Measurements from ENCODE around the gene USP9X. TPM values are rescaled to one million over a fixed set of nuclear protein-coding genes. Genes with fewer than 3 reads are reported as not detected.
"Not testable (repeated sequence)": the region's sequence is repeated elsewhere in the genome, so short reads cannot be mapped to it uniquely, and the experiment has no call there.

The USP9X gene
- total and polyA plus RNA-seq, 9 donors, result 33.5 to 60.8 (median 44.1) TPM

DNA sequence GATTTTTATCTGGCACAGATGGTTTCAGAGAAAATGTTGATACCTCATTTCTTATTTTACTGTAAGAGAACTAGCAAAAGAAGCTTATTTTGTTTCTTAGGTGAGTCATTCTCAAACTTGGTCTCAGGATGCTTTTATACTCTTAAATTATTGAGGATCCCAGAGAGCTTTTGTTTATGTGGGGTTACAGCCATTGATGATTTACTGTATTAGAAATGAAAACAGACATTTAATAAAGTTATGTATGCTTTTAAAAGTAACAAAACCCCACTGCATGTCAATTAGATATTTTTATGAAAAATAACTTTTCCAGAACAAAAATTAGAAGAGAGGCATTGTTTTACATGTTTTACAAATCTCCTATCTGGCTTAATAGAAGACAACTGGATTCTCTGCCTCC lies 12.1 kb downstream of the USP9X start:
- Histone ChIP-seq H3K4me1 (ENCODE audit: control insufficient read depth, insufficient read depth, low read length) (no peaks in the 10 kb centered on the region), H3K27ac (ENCODE audit: low read length) (no peak overlapping the region), H3K9me3 (replicated peaks; ENCODE audit: control insufficient read depth, low read depth, low read length) (no peaks in the 10 kb centered on the region), H3K4me3 (ENCODE audit: low read length) (no peak overlapping the region), H3K27me3 (ENCODE audit: control insufficient read depth, insufficient read depth, low read length) (peaks cover 21% of the 10 kb centered on the region), H3K36me3 (ENCODE audit: control insufficient read depth, insufficient read depth, low read length) (peaks cover 2% of the 10 kb centered on the region)
- DNase-seq, result no peak

DNA sequence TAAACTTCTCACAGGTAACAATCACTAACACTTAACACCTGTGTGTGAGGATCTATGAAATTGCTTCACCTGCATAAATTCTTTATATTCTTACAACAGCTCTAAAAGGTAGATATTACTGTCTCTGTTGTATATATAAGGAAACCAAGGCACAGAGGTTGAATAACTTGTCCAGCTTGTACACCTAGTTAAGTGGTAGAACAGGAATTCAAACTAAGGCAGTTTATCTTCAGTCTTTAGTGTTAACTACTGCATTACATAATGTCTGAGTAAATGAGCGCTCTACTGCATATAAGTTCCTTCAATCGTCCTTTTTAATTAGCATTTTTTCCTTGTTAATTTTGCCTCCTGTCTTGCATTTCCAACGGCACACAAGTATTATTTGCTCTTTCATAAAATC lies 15.0 kb downstream of the USP9X start:
- H3K36me3 ChIP-seq (ENCODE audit: control insufficient read depth, insufficient read depth, low read length), result no peaks in the 10 kb centered on the region
- H3K9me3 ChIP-seq (replicated peaks; ENCODE audit: control insufficient read depth, low read depth, low read length), result no peaks in the 10 kb centered on the region
- DNase-seq, result no peak
- WGBS (ENCODE audit: insufficient coverage), result no CpG with 5 or more reads among the region's 3 CpGs
- peaks cover 18% of the 10 kb centered on the region for H3K27me3 ChIP-seq (ENCODE audit: control insufficient read depth, insufficient read depth, low read length)
- no peaks in the 10 kb centered on the region for H3K4me1 ChIP-seq (ENCODE audit: control insufficient read depth, insufficient read depth, low read length)
- no peak overlapping the region for H3K27ac ChIP-seq (ENCODE audit: low read length)
- no peak overlapping the region for H3K4me3 ChIP-seq (ENCODE audit: low read length)

DNA sequence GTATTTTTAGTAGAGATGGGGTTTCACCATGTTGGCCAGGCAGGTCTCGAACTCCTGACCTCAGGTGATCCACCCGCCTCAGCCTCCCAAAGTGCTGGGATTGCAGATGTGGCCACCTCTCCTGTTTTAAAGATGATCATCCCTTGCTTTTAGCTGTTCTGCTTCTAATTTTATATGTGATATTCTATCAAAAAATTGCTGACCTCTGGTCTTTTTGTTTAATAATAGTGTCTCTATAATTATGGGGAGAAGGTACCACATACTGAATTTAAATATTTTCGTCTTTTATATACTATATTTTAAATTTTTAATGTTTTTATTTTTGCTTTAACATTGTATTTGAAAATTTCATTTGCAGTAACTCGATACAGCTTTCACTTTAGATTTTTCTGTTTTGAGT lies 15.6 kb downstream of the USP9X start:
- WGBS (ENCODE audit: insufficient coverage), result no CpG with 5 or more reads among the region's 4 CpGs

DNA sequence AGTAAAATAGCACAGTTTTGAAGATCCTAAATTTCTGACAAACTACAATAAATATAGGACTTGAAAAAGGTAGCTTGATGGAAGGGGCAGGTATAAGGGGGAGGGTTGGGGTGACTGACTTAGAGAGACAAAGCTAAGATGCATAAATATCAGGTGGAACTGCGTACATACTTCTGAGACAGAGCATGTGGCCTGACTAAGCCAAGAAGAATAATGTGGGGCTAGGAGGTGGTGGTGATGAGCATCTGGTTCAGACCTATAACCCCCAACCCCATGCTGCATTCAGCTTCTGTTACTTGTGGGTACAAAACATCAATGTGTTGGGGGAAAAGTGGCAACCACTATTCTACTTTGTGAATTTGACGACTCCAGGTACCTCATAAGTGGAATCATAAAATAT lies 19.8 kb downstream of the USP9X start:
- H3K4me3 ChIP-seq (ENCODE audit: low read length), result no peak overlapping the region
- peaks cover 8% of the 10 kb centered on the region for H3K9me3 ChIP-seq (replicated peaks; ENCODE audit: control insufficient read depth, low read depth, low read length)
- 75% methylated on average over 1 of the region's 2 CpGs for WGBS (ENCODE audit: insufficient coverage)
- no peaks in the 10 kb centered on the region for H3K36me3 ChIP-seq (ENCODE audit: control insufficient read depth, insufficient read depth, low read length)
- peaks cover 18% of the 10 kb centered on the region for H3K27me3 ChIP-seq (ENCODE audit: control insufficient read depth, insufficient read depth, low read length)
- H3K4me1 ChIP-seq (ENCODE audit: control insufficient read depth, insufficient read depth, low read length), result peaks cover 4% of the 10 kb centered on the region
- no peak overlapping the region for H3K27ac ChIP-seq (ENCODE audit: low read length)
- no peak for DNase-seq

More for the DNA sequence above, 15.6 kb downstream of the USP9X start:
- H3K9me3 ChIP-seq (replicated peaks; ENCODE audit: control insufficient read depth, low read depth, low read length), result no peaks in the 10 kb centered on the region
- peaks cover 18% of the 10 kb centered on the region for H3K27me3 ChIP-seq (ENCODE audit: control insufficient read depth, insufficient read depth, low read length)
- no peaks in the 10 kb centered on the region for H3K36me3 ChIP-seq (ENCODE audit: control insufficient read depth, insufficient read depth, low read length)
- DNase-seq, result no peak
- no peak overlapping the region for H3K27ac ChIP-seq (ENCODE audit: low read length)
- no peaks in the 10 kb centered on the region for H3K4me1 ChIP-seq (ENCODE audit: control insufficient read depth, insufficient read depth, low read length)
- H3K4me3 ChIP-seq (ENCODE audit: low read length), result no peak overlapping the region

DNA sequence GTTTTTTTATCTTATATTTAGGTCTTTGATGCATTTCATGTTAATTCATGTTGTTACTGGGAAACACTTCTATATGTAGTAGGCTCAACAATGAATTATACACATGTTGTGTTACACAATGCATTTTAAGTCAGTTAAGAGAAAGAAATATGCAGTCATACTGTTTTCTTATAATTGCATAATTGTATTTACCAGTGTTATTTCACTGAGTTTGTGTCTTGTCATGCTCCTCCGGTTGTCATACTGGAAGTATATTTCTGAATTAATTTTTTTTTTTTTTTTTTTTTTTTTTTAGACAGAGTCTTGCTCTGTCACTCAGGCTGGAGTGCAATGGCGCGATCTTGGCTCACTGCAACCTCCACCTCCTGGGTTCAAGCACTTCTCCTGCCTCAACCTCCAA lies 21.0 kb downstream of the USP9X start:
- not testable (repeated sequence) for H3K36me3 ChIP-seq (ENCODE audit: control insufficient read depth, insufficient read depth, low read length); H3K9me3 ChIP-seq (replicated peaks; ENCODE audit: control insufficient read depth, low read depth, low read length); H3K27ac ChIP-seq (ENCODE audit: low read length); H3K4me3 ChIP-seq (ENCODE audit: low read length); H3K4me1 ChIP-seq (ENCODE audit: control insufficient read depth, insufficient read depth, low read length); DNase-seq
- H3K27me3 ChIP-seq (ENCODE audit: control insufficient read depth, insufficient read depth, low read length), result peaks cover 19% of the 10 kb centered on the region
- no CpG with 5 or more reads among the region's 3 CpGs for WGBS (ENCODE audit: insufficient coverage)

DNA sequence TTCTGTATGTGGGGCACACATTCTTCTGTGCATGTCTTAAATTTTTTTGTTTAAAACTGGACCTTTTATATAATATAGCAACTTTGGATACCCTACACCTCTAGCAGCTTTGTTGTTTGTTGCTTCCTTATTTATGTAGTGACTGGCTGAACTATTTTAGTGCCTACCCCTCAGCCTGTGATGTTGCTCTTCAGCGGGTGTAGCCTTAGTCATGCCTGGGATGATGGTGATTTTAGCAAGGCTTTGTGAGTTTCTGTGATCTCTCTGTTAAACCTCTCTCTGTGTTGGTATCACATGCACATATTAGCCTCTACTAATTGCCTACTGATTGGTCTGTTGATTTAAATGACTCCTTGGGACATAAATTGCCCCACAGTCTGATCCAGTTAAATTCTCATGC lies 22.8 kb downstream of the USP9X start:
- Histone ChIP-seq H3K27me3 (ENCODE audit: control insufficient read depth, insufficient read depth, low read length) (peaks cover 17% of the 10 kb centered on the region), H3K9me3 (replicated peaks; ENCODE audit: control insufficient read depth, low read depth, low read length) (peaks cover 8% of the 10 kb centered on the region), H3K4me1 (ENCODE audit: control insufficient read depth, insufficient read depth, low read length) (peaks cover 6% of the 10 kb centered on the region), H3K4me3 (ENCODE audit: low read length) (no peak overlapping the region), H3K27ac (ENCODE audit: low read length) (no peak overlapping the region), H3K36me3 (ENCODE audit: control insufficient read depth, insufficient read depth, low read length) (no peaks in the 10 kb centered on the region)
- DNase-seq, result no peak
- WGBS (ENCODE audit: insufficient coverage), result no CpG with 5 or more reads among the region's 1 CpG

DNA sequence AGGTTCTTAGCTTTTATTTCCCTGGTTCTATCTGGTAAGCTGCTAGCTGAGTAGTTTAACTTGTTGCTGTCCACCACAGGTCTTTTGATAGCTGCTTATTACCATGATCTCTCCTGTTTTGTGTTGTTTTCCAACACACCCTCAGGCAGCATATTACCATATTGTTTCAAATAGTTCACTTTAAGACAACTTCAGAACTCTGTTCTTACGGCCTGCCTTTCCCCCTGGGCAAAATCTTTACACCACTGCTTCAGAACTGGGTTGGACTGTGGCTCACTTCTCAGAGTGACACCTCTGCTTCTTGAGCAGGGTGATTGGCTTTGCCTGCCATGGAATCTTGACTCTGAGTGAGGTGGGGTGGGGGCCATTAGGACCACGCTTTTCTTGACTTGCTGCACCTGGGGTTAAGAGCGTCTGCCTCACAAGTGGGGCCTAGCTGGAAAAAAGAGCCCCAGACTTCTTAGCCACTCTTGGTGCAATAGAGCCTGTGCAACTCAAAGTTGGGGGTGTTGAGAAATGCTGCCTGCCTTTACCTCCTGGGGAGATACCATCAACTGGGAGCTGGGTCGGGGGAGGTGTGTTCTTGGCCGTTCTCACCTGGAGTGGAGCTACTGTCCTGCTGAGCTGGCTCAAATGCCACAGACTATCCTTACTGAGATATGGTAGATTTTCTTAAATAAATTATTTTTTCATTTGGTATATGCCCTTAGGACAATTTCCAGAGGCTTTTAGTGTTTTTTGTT lies 23.4 kb downstream of the USP9X start:
- WGBS (ENCODE audit: insufficient coverage), result 33% methylated on average over 1 of the region's 5 CpGs
- no peak overlapping the region for H3K4me3 ChIP-seq (ENCODE audit: low read length)
- H3K27ac ChIP-seq (ENCODE audit: low read length), result no peak overlapping the region
- peaks cover 6% of the 10 kb centered on the region for H3K4me1 ChIP-seq (ENCODE audit: control insufficient read depth, insufficient read depth, low read length)
- no peaks in the 10 kb centered on the region for H3K36me3 ChIP-seq (ENCODE audit: control insufficient read depth, insufficient read depth, low read length)
- H3K27me3 ChIP-seq (ENCODE audit: control insufficient read depth, insufficient read depth, low read length), result peaks cover 17% of the 10 kb centered on the region
- no peak for DNase-seq
- peaks cover 8% of the 10 kb centered on the region for H3K9me3 ChIP-seq (replicated peaks; ENCODE audit: control insufficient read depth, low read depth, low read length)

DNA sequence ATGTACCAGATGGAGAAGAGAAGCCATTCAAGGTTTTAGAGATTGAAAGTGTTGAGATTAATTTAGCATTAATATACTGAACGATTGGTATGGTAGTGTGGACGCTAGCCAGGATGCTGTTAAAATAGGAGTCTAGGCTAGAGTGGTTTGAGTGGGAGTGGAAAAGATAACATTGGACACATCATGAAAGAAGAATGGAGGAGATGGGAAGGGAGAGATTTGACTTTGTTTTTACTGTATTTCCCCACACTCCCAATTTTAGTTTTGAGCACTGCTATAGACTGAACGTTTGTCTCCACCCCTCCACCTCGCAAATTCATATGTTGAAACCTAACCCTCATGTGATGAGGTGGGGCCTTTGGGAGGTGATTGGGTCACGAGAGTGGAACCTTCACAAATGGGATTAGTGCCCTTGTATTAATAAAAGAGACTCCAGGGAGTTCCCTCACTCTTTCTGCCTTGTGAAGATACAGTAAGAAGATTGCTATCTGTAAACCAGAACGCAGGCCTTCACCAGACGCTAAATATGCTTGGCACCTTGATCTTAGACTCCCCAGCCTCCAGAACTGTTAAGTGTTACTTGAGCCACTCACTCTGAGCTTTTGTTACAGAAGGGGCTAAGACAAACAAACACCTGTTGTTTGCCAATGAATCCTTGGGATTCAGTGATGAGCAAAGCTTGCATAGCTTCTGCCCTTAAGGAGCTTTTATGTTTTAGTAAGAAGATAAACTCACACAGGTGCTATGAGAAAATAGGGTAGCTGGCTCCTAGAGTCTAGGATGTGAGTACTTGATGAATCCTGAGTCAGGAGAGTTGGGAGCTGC lies 25.8 kb downstream of the USP9X start:
- DNase-seq, result no peak
- H3K4me3 ChIP-seq (ENCODE audit: low read length), result no peak overlapping the region
- WGBS (ENCODE audit: insufficient coverage), result 79% methylated on average over 3 of the region's 7 CpGs
- H3K27me3 ChIP-seq (ENCODE audit: control insufficient read depth, insufficient read depth, low read length), result peaks cover 13% of the 10 kb centered on the region
- H3K4me1 ChIP-seq (ENCODE audit: control insufficient read depth, insufficient read depth, low read length), result peaks cover 6% of the 10 kb centered on the region
- H3K9me3 ChIP-seq (replicated peaks; ENCODE audit: control insufficient read depth, low read depth, low read length), result peaks cover 8% of the 10 kb centered on the region
- no peak overlapping the region for H3K27ac ChIP-seq (ENCODE audit: low read length)
- no peaks in the 10 kb centered on the region for H3K36me3 ChIP-seq (ENCODE audit: control insufficient read depth, insufficient read depth, low read length)

DNA sequence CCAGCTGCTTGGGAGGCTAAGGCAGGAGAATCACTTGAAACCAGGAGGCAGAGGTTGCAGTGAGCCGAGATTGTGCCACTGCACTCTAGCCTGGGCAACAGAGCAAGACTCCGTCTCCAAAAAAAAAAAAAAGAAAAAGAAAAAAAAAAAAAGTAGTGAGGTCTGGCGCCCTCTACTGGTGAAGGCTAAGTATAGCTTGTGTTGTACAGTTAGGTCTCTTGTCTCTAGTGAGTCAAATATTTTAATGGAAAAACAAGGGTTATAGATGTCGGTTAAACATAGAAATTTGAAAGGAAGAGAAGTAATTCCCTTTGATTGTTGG lies 29.8 kb downstream of the USP9X start:
- DNase-seq, result peak; percentile 54
- WGBS (ENCODE audit: insufficient coverage), result 0% methylated on average over 1 of the region's 4 CpGs
- not testable (repeated sequence) for H3K27ac ChIP-seq (ENCODE audit: low read length)

DNA sequence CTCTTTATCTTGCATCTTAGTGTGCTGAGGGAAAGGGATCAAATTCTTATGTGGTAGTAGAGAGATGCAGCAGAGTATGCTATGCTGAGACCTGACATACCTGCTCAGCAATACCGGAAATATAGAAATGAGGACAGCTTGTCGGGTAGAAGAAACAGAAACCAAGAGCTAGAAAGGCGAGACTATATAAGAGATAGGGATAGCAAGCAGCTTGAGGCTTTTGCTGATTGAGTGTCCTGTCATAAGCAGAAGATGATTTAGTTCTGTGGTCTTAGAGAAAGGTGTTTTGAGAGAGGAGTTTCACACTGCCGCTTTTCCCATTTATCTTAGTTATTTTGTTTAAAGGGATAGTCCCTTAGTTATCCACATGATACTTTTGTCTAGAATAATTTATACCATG lies 31.7 kb downstream of the USP9X start:
- H3K4me3 ChIP-seq (ENCODE audit: low read length), result no peak overlapping the region
- no peak for DNase-seq
- peaks cover 5% of the 10 kb centered on the region for H3K27me3 ChIP-seq (ENCODE audit: control insufficient read depth, insufficient read depth, low read length)
- no peaks in the 10 kb centered on the region for H3K4me1 ChIP-seq (ENCODE audit: control insufficient read depth, insufficient read depth, low read length)
- no peaks in the 10 kb centered on the region for H3K9me3 ChIP-seq (replicated peaks; ENCODE audit: control insufficient read depth, low read depth, low read length)
- no peak overlapping the region for H3K27ac ChIP-seq (ENCODE audit: low read length)
- no peaks in the 10 kb centered on the region for H3K36me3 ChIP-seq (ENCODE audit: control insufficient read depth, insufficient read depth, low read length)
- WGBS (ENCODE audit: insufficient coverage), result 60% methylated on average over 3 of the region's 4 CpGs

More for the DNA sequence above, 29.8 kb downstream of the USP9X start:
- H3K9me3 ChIP-seq (replicated peaks; ENCODE audit: control insufficient read depth, low read depth, low read length); H3K4me3 ChIP-seq (ENCODE audit: low read length); H3K36me3 ChIP-seq (ENCODE audit: control insufficient read depth, insufficient read depth, low read length); H3K27me3 ChIP-seq (ENCODE audit: control insufficient read depth, insufficient read depth, low read length); H3K4me1 ChIP-seq (ENCODE audit: control insufficient read depth, insufficient read depth, low read length): not testable (repeated sequence)

Data from muscle of leg (tissue), 11 donors.